ENCODE results near the gene RNF149.
A peak's percentile ranks its signal among the peaks of the same experiment; 100 is the strongest.
"Not testable (repeated sequence)": the region's sequence is repeated elsewhere in the genome, so short reads cannot be mapped to it uniquely, and the experiment has no call there.

RNF149 gene

GRCh38 chr2:101308432-101309210 is at the start of gene RNF149:
RNF149 (minus strand) TSS chr2:101308701; CDS start chr2:101308588, 113 bp downstream.
- peak; percentile 100 for DNase-seq (ENCODE audit: low spot score)

GRCh38 chr2:101357376-101357775 is 48.9 kb upstream of the RNF149 start:
- no peak for DNase-seq (ENCODE audit: low spot score)

- no peak for DNase-seq (ENCODE audit: low spot score)
Observed at GRCh38 chr2:101356521-101356920, 48.0 kb upstream of the RNF149 start.

GRCh38 chr2:101356055-101356454 is 47.6 kb upstream of the RNF149 start:
- DNase-seq (ENCODE audit: low spot score), result no peak

GRCh38 chr2:101355401-101356054 is 47.0 kb upstream of the RNF149 start:
- no peak for DNase-seq (ENCODE audit: low spot score)

- DNase-seq (ENCODE audit: low spot score), result no peak
Observed at GRCh38 chr2:101354420-101355311, 46.2 kb upstream of the RNF149 start.

GRCh38 chr2:101352631-101353030 is 44.1 kb upstream of the RNF149 start:
- not testable (repeated sequence) for DNase-seq (ENCODE audit: low spot score)

GRCh38 chr2:101351207-101351606 is 42.7 kb upstream of the RNF149 start:
- DNase-seq (ENCODE audit: low spot score), result no peak

- no peak for DNase-seq (ENCODE audit: low spot score)
Observed at GRCh38 chr2:101349893-101350662, 41.6 kb upstream of the RNF149 start.

- DNase-seq (ENCODE audit: low spot score), result no peak
Observed at GRCh38 chr2:101348883-101349282, 40.4 kb upstream of the RNF149 start.

- DNase-seq (ENCODE audit: low spot score), result no peak
Observed at GRCh38 chr2:101346909-101347308, 38.4 kb upstream of the RNF149 start.

GRCh38 chr2:101344137-101344536 is 35.6 kb upstream of the RNF149 start:
- no peak for DNase-seq (ENCODE audit: low spot score)

GRCh38 chr2:101342625-101343008 is 34.1 kb upstream of the RNF149 start:
- DNase-seq (ENCODE audit: low spot score), result no peak

GRCh38 chr2:101341901-101342624 is 33.6 kb upstream of the RNF149 start:
- peak; percentile 83 for DNase-seq (ENCODE audit: low spot score)

GRCh38 chr2:101341421-101341820 is 32.9 kb upstream of the RNF149 start:
- no peak for DNase-seq (ENCODE audit: low spot score)

GRCh38 chr2:101340141-101340551 is 31.6 kb upstream of the RNF149 start:
- no peak for DNase-seq (ENCODE audit: low spot score)

- DNase-seq (ENCODE audit: low spot score), result no peak
Observed at GRCh38 chr2:101339266-101339880, 30.9 kb upstream of the RNF149 start.

- DNase-seq (ENCODE audit: low spot score), result no peak
Observed at GRCh38 chr2:101337877-101338276, 29.4 kb upstream of the RNF149 start.

GRCh38 chr2:101332885-101333766 is 24.6 kb upstream of the RNF149 start:
- no peak for DNase-seq (ENCODE audit: low spot score)

- DNase-seq (ENCODE audit: low spot score), result no peak
Observed at GRCh38 chr2:101331202-101331601, 22.7 kb upstream of the RNF149 start.
